ENCODE measurements around the gene STAB1. TPM values are rescaled to one million over a fixed set of nuclear protein-coding genes. Genes with fewer than 3 reads are reported as not detected.
A peak's percentile ranks its signal among the peaks of the same experiment; 100 is the strongest.

The STAB1 gene
- total RNA-seq, 4 donors from 2014 or later: 76.2 to 167 (median 95.8) TPM

GRCh38 chr3:52557011-52557960 is 62.1 kb downstream of the STAB1 start:
- H3K36me3 ChIP-seq: peaks cover 0 to 72% of the 10 kb centered on the region in 2 donors

GRCh38 chr3:52558436-52558835 is 63.3 kb downstream of the STAB1 start:
- TF ChIP-seq POLR2AphosphoS5 (IDR thresholded peaks at IDR 0.05): no peak
- no peak for TF ChIP-seq CTCF (IDR thresholded peaks at IDR 0.05)
- no peak for TF ChIP-seq EP300 (IDR thresholded peaks at IDR 0.05)
- TF ChIP-seq POLR2A (IDR thresholded peaks at IDR 0.05): no peak
- H3K4me3 ChIP-seq: no peak overlapping the region
- peaks cover 0 to 40% (median 0%) of the 10 kb centered on the region in 3 donors for H3K4me1 ChIP-seq
- WGBS, 2 donors (ENCODE audit: low coverage in 1 of 2): 53 to 74% methylated on average over 4 to 5 of the region's 5 CpGs
- no peaks in the 10 kb centered on the region for H3K9me3 ChIP-seq
- ATAC-seq: no peak
- H3K27ac ChIP-seq: peak overlapping the region in 1 of 4 donors; percentile 35
- H3K36me3 ChIP-seq: peaks cover 0 to 72% of the 10 kb centered on the region in 2 donors
- no peaks in the 10 kb centered on the region for H3K27me3 ChIP-seq

More at GRCh38 chr3:52557011-52557960, 62.1 kb downstream of the STAB1 start:
- no peak overlapping the region for H3K4me3 ChIP-seq
- TF ChIP-seq EP300 (IDR thresholded peaks at IDR 0.05) (no peak), POLR2A (IDR thresholded peaks at IDR 0.05) (no peak), POLR2AphosphoS5 (IDR thresholded peaks at IDR 0.05) (no peak), CTCF (IDR thresholded peaks at IDR 0.05) (no peak)
- H3K27me3 ChIP-seq: no peaks in the 10 kb centered on the region
- 74 to 79% methylated on average over 8 to 9 of the region's 9 CpGs for WGBS, 2 donors (ENCODE audit: low coverage in 1 of 2)
- ATAC-seq: no peak
- no peak overlapping the region for H3K27ac ChIP-seq
- no peaks in the 10 kb centered on the region for H3K9me3 ChIP-seq
- H3K4me1 ChIP-seq: peaks cover 0 to 40% (median 0%) of the 10 kb centered on the region in 3 donors

GRCh38 chr3:52561028-52561747 is 66.0 kb downstream of the STAB1 start:
- Histone ChIP-seq H3K27ac (no peak overlapping the region), H3K27me3 (no peaks in the 10 kb centered on the region), H3K9me3 (no peaks in the 10 kb centered on the region), H3K36me3 (peaks cover 0 to 86% of the 10 kb centered on the region in 2 donors), H3K4me1 (peaks cover 0 to 31% (median 0%) of the 10 kb centered on the region in 3 donors), H3K4me3 (no peak overlapping the region)
- no peak for TF ChIP-seq POLR2AphosphoS5 (IDR thresholded peaks at IDR 0.05)
- TF ChIP-seq EP300 (IDR thresholded peaks at IDR 0.05): no peak
- no peak for TF ChIP-seq POLR2A (IDR thresholded peaks at IDR 0.05)
- TF ChIP-seq CTCF (IDR thresholded peaks at IDR 0.05): no peak
- WGBS, 2 donors (ENCODE audit: low coverage in 1 of 2): 74 to 78% methylated on average over 4 of the region's 4 CpGs
- no peak for ATAC-seq

GRCh38 chr3:52563984-52564383 is 68.8 kb downstream of the STAB1 start:
- Histone ChIP-seq H3K4me3 (no peak overlapping the region), H3K36me3 (peaks cover 0 to 83% of the 10 kb centered on the region in 2 donors), H3K4me1 (peaks cover 0 to 3% (median 0%) of the 10 kb centered on the region in 3 donors), H3K27ac (no peak overlapping the region), H3K27me3 (no peaks in the 10 kb centered on the region), H3K9me3 (no peaks in the 10 kb centered on the region)
- TF ChIP-seq POLR2AphosphoS5 (IDR thresholded peaks at IDR 0.05) (no peak), EP300 (IDR thresholded peaks at IDR 0.05) (no peak), CTCF (IDR thresholded peaks at IDR 0.05) (no peak), POLR2A (IDR thresholded peaks at IDR 0.05) (no peak)
- 93 to 100% methylated on average over 2 of the region's 2 CpGs for WGBS, 2 donors (ENCODE audit: low coverage in 1 of 2)
- ATAC-seq: no peak
